HG03103 (cell line): Measurements from ENCODE around the gene CGB2.
"Not testable (repeated sequence)": the region's sequence is repeated elsewhere in the genome, so short reads cannot be mapped to it uniquely, and the experiment has no call there.

ENCODE experiments used
- ATAC-seq: cut with Tn5 transposase; IDR thresholded peaks from one replicate; pipeline ENCODE4 v1.9.1; 2021; ENCODE audit warnings: low read depth; ENCODE audit not compliant: unreplicated experiment

Gene CGB2

DNA sequence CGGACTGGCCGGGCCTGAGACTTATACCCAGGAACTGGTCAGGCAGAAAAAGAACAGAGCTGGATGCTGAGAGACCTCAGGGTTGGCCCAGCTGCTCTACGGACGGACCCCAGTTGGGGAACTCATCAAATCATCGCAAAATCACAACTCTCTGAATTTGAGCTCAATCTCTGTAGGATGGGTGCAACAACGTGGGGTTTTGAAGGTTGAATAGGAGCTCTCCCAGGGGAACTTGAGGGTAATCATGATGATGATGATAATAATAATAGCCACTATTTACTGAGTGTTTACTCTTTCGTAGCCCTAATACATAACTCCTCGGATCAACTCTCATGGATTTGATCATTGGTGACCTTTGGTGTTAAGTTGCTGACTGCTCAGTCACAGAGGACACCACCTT is 1.4 kb upstream of the CGB2 start:
- not testable (repeated sequence) for ATAC-seq

DNA sequence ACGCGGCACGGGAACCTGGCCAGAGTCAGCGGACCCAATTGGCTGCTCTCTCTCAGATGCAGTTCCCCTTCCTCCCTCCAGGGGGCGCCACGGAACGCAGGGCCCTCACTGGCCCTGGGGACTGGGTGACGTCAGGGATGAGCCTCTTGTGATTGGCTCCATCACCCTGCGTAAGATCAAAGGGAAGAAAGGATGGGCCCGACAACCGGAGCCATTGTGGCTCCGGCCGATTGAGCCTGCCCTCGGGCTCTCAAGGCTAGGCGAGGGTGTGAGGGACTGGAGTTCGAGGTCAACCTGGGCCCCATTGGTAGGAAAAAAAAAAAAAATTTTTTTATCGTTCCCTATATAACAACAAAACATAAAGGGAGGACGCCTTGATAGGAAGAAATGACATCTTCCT is 5.1 kb downstream of the CGB2 start, which contains the start of gene CGB1:
TSS of gene CGB1 (minus strand) at position 81 of the 400 bp plus-strand sequence. CDS start 184 bp downstream, outside the sequence.
- not testable (repeated sequence) for ATAC-seq

DNA sequence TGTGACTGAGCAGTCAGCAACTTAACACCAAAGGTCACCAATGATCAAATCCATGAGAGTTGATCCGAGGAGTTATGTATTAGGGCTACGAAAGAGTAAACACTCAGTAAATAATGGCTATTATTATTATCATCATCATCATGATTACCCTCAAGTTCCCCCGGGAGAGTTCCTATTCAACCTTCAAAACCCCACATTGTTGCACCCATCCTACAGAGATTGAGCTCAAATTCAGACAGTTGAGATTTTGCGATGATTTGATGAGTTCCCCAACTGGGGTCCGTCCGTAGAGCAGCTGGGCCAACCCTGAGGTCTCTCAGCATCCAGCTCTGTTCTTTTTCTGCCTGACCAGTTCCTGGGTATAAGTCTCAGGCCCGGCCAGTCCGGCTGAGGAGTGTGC is 6.4 kb downstream of the CGB2 start:
- ATAC-seq, result not testable (repeated sequence)

DNA sequence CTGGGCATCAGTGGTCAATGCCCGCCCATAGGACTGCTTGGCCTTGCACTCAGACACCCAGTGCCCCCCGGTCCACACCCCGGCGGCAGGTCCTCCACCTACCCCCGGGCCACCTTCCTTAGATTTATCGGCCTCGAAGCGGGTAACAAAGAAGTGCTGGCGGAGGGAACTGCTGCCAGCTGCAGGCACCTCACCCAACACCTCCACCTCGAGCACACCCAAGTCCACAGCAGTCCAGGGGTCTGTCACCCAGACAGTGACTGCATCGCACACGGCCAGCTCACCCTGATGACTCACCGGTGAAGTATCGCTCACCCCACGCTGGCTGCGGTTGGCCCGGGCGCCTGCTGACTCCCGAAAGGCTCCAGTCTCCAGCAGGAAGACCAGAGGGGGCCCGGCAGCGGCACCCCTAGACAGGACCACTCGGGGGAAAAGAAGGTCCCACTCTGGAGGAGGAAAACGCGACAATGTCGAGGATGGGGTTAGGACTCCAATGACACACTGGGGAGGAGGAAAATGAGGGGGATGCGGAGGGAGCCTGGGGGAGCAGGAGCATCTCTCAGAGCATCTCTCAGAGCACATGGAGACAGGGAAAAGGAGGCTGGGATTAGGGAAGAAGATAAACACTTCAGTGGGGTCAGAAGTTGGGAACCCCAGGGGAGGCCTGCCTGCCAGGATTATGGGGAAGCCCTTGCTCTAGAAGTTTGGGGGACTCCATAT is 7.0 kb downstream of the CGB2 start:
- not testable (repeated sequence) for ATAC-seq

DNA sequence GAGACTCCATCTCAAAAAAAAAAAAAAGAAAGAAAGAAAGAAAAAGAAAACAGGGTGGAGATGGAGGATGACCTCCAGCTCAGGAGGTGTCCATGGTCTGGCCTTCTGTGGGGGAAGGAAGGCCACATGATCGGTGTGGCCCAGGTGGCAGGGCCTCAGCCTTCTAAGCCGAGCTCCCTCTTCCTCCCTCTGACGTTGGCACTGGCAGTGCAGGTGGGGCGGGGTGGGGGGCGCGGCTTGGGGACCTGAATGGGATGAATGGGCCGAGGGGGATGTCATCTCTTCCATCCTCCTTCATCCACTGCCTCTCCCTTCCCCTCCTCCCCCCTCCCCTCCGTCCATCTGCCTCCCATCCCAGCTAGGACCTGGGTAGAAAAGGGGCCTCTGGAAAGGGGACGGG is 8.0 kb downstream of the CGB2 start:
- ATAC-seq, result not testable (repeated sequence)

DNA sequence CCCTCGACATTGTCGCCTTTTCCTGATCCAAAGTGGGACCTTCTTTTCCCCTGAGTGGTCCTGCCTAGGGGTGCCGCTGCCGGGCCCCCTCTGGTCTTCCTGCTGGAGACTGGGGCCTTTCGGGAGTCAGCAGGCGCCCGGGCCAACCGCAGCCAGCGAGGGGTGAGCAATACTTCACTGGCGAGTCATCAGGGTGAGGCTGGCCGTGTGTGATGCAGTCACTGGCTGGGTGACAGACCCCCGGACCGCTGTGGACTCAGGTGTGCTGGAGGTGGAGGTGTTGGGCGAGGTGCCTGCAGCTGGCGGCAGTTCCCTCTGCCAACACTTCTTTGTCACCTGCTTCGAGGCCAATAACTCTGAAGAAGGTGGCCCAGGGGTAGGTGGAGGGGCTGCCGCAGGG is 10.5 kb downstream of the CGB2 start:
- ATAC-seq, result no peak

DNA sequence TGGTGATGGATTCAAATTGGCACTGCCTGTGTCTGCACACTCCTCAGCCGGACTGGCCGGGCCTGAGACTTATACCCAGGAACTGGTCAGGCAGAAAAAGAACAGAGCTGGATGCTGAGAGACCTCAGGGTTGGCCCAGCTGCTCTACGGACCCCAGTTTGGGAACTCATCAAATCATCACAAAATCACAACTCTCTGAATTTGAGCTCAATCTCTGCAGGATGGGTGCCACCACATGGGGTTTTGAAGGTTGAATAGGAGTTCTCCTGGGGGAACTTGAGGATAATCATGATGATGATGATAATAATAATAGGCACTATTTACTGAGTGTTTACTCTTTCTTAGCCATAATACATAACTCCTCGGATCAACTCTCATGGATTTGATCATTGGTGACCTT is 11.0 kb downstream of the CGB2 start:
- ATAC-seq, result not testable (repeated sequence)

DNA sequence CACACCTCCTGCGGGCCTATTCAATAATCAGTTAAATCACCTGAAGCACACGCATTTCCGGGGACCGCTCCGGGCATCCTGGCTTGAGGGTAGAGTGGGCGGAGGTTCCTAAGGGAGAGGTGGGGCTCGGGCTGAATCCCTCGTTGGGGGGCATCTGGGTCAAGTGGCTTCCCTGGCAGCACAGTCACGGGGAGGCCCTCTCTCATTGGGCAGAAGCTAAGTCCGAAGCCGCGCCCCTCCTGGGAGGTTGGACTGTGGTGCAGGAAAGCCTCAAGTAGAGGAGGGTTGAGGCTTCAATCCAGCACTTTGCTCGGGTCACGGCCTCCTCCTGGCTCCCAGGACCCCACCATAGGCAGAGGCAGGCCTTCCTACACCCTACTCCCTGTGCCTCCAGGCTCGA is 11.9 kb downstream of the CGB2 start, which contains the start of gene CGB5:
TSS of gene CGB5 (plus strand) at position 301 of the 400 bp plus-strand sequence. CDS start 362 bp downstream, outside the sequence.
- ATAC-seq, result not testable (repeated sequence)

DNA sequence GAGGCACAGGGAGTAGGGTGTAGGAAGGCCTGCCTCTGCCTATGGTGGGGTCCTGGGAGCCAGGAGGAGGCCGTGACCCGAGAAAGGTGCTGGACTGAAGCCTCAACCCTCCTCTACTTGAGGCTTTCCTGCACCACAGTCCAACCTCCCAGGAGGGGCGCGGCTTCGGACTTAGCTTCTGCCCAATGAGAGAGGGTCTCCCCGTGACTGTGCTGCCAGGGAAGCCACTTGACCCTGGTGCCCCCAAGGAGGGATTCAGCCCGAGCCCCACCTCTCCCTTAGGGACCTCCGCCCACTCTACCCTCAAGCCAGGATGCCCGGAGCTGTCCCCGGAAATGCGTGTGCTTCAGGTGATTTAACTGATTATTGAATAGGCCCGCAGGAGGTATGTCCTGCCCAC is 17.3 kb downstream of the CGB2 start, which contains the start of gene CGB8:
TSS of gene CGB8 (minus strand) at position 101 of the 400 bp plus-strand sequence. CDS start 372 bp downstream, outside the sequence.
- ATAC-seq, result not testable (repeated sequence)

DNA sequence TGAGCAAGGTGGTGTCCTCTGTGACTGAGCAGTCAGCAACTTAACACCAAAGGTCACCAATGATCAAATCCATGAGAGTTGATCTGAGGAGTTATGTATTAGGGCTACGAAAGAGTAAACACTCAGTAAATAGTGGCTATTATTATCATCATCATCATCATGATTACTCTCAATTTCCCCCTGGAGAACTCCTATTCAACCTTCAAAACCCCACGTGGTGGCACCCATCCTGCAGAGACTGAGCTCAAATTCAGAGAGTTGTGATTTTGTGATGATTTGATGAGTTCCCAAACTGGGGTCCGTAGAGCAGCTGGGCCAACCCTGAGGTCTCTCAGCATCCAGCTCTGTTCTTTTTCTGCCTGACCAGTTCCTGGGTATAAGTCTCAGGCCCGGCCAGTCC is 18.1 kb downstream of the CGB2 start:
- ATAC-seq, result not testable (repeated sequence)

DNA sequence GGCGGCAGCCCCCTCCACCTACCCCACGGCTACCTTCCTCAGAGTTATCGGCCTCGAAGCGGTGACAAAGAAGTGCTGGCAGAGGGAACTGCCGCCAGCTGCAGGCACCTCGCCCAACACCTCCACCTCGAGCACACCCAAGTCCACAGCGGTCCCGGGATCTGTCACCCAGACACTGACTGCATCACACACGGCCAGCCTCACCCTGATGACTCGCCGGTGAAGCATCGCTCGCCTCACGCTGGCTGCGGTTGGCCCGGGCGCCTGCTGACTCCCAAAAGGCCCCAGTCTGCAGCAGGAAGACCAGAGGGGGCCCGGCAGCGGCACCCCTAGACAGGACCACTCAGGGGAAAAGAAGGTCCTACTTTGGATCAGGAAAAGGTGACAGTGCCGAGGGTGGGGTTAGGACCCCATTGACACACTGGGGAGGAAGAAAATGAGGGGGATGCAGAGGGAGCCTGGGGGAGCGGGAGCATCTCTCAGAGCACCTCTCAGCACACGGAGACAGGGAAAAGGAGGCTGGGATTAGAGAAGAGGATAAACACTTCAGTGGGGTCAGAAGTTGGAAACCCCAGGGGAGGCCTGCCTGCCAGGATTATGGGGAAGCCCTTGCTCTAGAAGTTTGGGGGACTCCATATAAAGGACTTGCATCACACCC is 18.8 kb downstream of the CGB2 start:
- not testable (repeated sequence) for ATAC-seq

DNA sequence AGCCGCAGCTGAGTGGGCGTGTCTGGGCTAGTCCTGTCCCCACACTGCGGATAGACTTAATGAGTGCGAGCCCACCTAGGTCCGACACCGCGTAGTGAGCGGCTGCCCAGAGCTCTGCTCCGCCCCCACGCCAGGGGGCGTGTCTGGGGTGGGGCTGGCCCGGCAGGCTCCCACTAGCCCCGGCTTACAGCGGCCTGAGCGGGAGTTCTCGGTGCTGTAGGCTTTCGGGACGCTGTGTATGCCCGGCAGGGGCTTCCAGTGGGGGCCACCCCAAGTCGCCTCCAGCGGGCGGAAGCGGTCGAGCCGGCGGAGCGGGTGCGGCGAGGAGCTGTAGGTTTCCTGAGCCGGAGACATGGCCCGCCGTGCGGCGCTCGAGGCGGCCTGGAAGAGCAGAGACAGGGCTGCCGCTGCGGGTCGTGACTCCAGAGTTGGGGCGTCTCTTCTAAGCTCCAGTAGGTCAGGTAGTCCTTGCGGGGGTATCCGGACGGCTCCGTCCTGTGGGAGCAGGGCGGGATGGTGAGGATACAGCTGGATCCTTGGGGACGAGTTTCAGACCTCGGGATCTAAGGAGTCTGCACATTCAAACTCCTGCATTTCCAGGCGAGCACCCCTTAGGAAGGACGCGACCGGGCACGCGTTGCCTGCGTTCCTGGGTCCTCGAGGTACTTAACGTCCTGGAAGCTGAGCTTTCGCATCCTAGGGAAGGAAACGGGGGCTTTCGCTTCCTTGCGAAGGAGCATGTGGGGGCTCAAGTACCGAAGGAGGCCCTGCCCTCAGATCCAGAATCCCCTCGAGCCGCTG is 24.6 kb downstream of the CGB2 start:
- no peak for ATAC-seq

DNA sequence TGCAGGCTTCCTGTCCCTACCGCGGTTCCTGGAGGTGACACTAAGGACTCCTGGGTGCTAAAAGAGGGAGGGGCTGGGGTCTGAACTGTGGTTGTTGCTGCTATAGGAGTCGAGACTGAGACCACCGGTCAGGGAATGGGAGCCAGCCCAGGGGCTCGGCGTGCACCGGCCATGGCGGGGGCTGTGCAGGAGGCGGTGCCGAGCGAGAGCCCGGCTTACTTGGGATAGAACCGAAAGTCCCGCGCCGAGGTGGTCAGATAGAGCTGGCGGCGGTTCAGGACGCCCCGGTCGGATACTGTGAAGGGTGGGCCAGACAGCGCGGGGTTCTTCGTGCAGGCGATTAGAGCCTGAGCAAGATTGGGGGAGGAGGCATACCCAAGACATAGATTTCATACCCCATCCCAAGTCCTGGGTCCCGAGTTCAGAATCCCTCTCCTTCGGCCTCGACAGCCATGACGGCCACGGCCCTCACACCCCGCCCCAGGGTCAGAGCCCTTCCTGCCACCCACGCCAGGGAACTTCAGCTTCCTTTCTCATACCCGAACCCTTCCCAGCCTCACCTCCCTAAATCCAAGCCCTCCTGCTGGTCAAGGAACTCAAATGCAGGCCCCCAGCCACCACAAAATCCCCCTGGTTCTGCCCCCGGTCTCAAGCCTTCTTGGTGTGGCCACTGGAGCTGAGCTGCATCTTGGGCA is 25.4 kb downstream of the CGB2 start:
- not testable (repeated sequence) for ATAC-seq

DNA sequence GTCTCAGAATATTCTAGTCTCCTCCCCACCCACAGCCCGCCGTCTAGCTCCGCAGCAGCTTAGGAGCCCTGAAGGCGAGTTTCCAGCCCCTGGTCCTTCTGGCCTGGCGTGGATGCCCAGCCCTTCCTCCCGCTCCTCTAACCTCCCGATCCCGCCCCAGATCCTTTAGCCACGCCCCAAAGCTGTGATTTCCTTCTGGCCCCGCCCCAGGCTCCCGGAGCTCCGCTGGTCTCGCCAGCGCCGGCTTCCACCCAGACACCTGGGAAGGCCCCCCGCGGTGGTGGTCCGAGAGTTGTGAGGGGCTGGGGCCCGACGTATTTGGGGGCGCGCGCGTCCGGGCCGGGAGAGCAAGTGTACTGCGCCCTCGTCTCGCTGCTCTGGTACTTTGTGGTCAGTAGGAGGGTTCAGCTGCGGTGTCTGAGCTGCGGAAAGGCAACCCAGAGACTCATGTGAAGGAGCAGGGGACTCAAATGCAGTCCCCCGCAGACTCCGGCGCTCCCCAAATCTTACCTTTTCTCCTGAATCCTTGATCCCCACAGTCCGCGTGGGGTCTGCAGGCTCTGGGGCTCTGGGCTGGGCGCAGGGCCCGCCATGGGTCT is 26.0 kb downstream of the CGB2 start, which contains the start of gene CGB7:
TSS of gene CGB7 (minus strand) at position 114 of the 599 bp plus-strand sequence. CDS start 2,374 bp downstream, outside the sequence.
- no peak for ATAC-seq

DNA sequence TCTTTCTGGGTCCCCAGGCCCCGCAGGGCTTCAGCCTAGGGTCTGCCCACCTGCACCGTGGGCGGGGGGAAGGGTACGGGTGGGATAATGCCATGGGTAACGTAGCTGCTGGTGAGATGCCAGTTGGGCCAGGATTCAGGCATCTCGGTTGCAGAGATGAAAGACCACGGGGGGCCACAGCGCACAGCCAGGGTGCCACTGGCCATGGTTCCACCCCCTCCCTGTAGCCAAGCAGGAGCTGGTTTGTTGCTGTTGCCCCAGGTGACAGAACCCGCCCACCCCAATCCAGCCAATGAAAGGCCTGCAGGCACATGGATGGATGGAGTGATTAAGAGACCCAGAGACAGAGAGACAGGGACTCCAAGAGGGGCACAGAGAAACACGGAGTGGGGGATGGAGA is 26.9 kb downstream of the CGB2 start:
- ATAC-seq, result no peak

DNA sequence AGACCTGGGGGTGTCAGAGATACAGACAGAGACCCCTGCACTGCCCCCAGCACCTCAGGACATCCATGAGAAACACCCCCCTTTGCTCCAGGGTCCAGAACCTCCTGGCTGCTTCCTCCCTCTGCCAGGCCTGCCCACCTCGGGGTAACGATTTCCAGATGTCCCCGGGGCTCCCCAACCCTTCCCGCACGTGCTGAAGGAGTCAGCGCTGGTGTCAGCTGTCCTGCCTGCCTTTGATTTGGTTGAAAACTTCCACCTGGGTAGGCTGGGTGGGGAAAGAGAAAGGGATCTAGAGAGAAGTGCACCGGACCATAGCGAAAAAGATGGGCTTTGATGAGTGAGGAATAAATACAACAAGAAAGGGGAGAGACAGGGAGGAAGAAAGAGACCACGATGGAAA is 27.4 kb downstream of the CGB2 start:
- ATAC-seq, result no peak

DNA sequence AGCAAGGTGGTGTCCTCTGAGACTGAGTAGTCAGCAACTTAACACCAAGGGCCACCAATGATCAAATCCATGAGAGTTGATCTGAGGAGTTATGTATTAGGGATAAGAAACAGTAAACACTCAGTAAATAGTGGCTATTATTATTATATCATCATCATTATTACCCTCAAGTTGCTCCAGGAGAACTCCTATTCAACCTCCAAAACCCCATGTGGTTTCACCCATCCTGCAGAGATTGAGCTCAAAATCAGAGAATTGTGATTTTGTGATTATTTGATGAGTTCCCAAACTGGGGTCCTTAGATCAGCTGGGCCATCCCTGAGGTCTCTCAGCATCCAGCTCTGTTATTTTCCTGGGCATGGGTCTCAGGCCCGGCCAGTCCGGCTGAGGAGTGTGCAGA is 29.3 kb downstream of the CGB2 start:
- ATAC-seq, result no peak

DNA sequence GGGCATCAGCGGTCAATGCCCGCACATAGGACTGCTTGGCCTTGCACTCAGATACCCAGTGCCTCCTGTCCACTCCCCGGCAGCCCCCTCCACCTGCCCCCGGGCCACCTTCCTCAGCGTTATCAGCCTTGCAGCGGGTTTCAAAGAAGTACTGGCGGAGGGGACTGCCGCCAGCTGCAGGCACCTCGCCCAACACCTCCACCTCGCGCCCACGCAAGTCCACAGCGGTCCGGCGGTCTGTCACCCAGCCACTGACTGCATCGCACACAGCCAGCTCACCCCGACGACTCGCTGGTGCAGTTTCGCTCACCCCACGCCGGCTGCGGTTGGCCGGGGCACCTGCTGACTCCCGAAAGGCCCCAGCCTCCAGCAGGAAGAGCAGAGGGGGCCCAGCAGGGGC is 29.8 kb downstream of the CGB2 start:
- no peak for ATAC-seq

DNA sequence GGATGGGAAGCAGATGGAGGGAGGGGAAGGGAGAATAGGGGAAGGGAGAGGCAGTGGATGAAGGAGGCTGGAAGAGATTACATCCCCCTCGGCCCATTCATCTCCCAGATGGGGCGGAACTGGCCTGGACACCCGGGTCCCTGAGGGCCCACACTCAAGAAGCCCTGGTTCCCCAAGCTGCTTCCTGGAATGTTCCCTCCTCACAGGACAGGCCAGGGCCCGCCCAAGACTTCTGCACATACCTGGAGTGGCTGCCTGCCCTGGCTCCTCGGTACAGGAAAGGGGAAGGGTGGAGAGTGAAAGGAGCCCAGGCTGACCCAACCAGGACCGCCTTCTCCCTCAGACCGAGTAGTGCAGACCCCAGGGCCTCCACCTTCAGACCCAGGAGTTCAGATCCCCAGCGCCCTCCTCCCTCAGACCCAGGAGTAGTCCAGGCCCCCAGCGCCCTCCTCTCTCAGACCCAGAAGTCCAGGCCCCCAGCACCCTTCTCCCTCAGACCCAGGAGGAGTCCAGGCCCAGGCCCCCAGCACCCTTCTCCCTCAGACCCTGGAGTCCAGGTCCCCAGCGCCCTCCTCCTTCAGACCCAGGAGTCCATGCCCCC is 32.4 kb downstream of the CGB2 start:
- no peak for ATAC-seq
